PFSK-1 (cell line): Measurements from ENCODE around the gene CASZ1.

Source experiments
- FOXP2 ChIP-seq: optimal IDR thresholded peaks from 2 replicates; pipeline ENCODE3; 2011; ENCODE audit warnings: borderline replicate concordance, control low read depth, inconsistent platforms; ENCODE audit not compliant: insufficient read depth; ENCODE audit errors: extremely low read length, extremely low read depth
- POLR2AphosphoS5 ChIP-seq: IDR thresholded peaks from 2 replicates; pipeline ENCODE4 v1.6.1; 2012; ENCODE audit warnings: low read depth, mild to moderate bottlenecking, control low read depth, low read length, moderate library complexity
- SIN3A ChIP-seq: IDR thresholded peaks from 2 replicates; pipeline ENCODE4 v1.6.1; 2012; ENCODE audit warnings: mild to moderate bottlenecking, low read length, moderate library complexity, borderline replicate concordance; ENCODE audit not compliant: insufficient read depth
- TAF1 ChIP-seq: IDR thresholded peaks from 2 replicates; pipeline ENCODE4 v1.6.1; 2012; ENCODE audit warnings: low read length, control low read depth, borderline replicate concordance; ENCODE audit not compliant: insufficient read depth
- TF ChIP-seq, protein P1 (sequence below), 2 experiments: IDR thresholded peaks; 2 replicates each; pipeline versions ENCODE4 v1.6.1 to v1.8.0; 2011 to 2012; ENCODE audit warnings: low read depth in 2 of 2, low read length in 2 of 2, control low read depth in 1 of 2, inconsistent platforms in 1 of 2, mild to moderate bottlenecking in 1 of 2, moderate library complexity in 1 of 2; ENCODE audit not compliant: insufficient read depth in 1 of 2

Gene CASZ1

DNA sequence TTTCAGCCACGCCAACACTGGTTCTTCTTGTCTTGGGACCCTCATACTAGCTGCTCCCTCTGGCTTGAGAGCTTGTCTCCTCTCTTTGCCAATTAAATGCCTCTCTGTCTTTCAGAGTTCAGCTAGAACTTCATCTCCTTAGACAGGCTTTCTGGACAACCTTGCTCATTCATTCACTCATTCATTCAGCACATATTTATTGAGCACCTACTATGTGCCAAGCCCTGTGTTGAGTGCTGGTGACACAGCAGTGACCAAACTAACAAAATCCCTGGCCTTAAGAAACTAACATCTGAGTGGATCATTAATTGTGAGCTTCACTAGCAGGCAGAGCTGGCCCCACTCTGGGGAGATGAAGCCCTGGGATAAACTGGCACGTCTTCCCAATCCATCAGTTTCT is 24.9 kb upstream of the CASZ1 start:
- TF ChIP-seq FOXP2 (no peak), TAF1 (no peak), SIN3A (no peak), POLR2AphosphoS5 (no peak)
- TF ChIP-seq, protein P1, sequence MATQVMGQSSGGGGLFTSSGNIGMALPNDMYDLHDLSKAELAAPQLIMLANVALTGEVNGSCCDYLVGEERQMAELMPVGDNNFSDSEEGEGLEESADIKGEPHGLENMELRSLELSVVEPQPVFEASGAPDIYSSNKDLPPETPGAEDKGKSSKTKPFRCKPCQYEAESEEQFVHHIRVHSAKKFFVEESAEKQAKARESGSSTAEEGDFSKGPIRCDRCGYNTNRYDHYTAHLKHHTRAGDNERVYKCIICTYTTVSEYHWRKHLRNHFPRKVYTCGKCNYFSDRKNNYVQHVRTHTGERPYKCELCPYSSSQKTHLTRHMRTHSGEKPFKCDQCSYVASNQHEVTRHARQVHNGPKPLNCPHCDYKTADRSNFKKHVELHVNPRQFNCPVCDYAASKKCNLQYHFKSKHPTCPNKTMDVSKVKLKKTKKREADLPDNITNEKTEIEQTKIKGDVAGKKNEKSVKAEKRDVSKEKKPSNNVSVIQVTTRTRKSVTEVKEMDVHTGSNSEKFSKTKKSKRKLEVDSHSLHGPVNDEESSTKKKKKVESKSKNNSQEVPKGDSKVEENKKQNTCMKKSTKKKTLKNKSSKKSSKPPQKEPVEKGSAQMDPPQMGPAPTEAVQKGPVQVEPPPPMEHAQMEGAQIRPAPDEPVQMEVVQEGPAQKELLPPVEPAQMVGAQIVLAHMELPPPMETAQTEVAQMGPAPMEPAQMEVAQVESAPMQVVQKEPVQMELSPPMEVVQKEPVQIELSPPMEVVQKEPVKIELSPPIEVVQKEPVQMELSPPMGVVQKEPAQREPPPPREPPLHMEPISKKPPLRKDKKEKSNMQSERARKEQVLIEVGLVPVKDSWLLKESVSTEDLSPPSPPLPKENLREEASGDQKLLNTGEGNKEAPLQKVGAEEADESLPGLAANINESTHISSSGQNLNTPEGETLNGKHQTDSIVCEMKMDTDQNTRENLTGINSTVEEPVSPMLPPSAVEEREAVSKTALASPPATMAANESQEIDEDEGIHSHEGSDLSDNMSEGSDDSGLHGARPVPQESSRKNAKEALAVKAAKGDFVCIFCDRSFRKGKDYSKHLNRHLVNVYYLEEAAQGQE (IDR thresholded peaks at IDR 0.05; ENCODE audit: insufficient read depth in 1 of 2, low read depth in 2 of 2, low read length in 2 of 2): no peak

DNA sequence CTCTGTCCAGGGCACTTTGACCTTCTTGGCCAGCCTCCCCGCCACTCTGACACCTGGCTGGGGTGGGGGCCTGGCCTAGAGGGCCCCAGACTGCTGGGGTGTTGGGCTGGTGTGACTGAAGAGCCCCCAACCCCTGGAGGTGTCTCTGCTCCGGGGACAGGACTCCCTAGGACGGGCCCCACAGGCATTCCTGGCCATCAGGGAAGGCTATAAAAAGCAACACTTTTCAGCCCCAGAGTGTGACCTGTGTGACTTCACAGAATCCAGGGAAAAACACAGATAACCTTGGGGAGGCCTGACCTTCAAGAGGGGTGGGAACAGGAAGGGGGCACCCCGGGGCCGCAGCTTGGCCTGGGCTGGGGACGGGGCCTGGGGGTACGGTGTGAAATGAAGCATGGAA is 24.0 kb upstream of the CASZ1 start:
- no peak for TF ChIP-seq POLR2AphosphoS5
- TF ChIP-seq SIN3A: no peak
- TF ChIP-seq, protein P1 (IDR thresholded peaks at IDR 0.05; ENCODE audit: insufficient read depth in 1 of 2, low read depth in 2 of 2, low read length in 2 of 2): no peak
- no peak for TF ChIP-seq FOXP2
- no peak for TF ChIP-seq TAF1

DNA sequence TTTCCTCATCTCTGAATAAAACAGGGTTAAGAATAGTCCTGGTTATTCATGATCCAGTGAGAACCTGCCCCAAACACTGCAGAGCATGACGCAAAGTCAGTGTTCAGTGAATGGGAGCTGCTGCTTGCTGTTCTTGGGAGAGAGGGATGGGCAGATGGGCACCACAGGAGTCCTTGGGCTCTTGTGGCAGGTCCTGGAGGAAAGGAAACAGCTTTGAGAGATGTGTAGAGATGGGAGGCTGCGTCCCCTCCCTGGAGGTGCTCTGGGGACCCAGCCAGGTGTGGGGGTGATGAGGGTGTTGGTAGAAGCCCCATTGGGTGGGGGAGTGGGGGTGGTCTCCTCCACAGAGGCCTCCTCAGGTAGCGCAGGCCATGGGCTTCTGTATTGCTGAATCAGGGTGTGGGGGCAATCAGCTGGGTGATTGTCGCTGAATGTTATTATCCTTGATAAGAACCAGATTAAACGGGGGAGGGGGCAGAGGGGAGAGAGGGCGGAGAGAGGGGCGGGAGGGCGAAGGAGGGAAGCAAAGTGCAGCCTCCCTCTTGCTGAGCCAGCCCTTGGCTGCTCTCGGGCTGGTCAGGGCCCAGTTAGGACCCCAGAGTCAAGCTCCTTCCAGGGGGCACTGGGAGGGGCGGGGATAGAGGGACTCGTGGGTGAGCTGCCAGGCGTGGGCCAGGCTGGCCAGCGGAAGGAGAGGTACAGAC is 22.9 kb upstream of the CASZ1 start:
- TF ChIP-seq, protein P1 (IDR thresholded peaks at IDR 0.05; ENCODE audit: insufficient read depth in 1 of 2, low read depth in 2 of 2, low read length in 2 of 2): no peak
- no peak for TF ChIP-seq TAF1
- no peak for TF ChIP-seq SIN3A
- TF ChIP-seq FOXP2: no peak
- TF ChIP-seq POLR2AphosphoS5: no peak

DNA sequence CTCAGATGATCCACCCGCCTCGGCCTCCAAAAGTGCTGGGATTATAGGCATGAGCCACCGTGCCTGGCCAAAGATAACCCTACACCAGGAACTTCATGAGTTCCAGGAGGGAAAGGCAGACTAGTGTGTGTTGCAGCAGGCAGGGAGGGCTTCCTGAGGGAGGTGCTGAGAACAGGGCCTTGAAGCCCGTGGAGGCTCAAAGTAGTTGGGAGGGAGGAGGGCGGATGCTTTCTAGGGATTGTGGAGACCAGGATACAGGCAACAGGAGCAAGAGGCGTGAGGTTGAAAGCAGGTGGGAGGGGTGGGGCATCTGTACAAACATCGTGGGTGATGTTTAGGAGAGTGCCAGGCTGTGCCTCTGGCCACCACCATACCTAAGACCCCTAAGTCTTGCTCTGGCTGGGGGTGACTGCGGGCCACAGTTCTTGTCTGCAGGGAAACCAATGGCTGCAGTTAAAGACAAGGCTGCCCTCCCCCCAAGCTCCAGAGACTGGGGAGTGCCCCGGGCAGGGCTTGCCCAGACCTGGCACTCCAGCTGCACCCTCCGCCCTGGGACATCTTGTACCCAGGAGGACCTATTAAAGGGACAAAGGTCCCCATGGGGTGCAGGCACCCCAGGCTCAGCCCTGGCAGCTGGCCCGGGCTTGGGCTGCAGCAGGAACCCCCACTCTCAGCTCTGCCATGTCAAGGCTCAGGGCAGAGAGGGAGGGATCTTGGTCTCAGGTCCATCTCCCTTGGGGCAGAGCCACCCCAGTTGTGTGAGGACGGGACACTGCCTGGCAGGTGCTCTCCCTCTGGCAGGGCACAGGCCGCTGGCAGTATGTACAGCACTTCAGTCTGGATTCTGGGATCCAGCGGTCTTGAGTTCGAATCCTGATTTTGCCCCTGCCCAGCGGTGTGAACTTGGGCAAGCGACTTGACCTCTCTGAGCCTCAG is 22.1 kb upstream of the CASZ1 start:
- no peak for TF ChIP-seq FOXP2
- no peak for TF ChIP-seq TAF1
- TF ChIP-seq SIN3A: no peak
- TF ChIP-seq, protein P1 (IDR thresholded peaks at IDR 0.05; ENCODE audit: insufficient read depth in 1 of 2, low read depth in 2 of 2, low read length in 2 of 2): no peak
